HEK293T (cell line): ENCODE data around the gene KCNK18.

Experiments
- ARNT ChIP-seq: fragments of 450-650 bp; IDR thresholded peaks from 2 replicates; pipeline ENCODE4 v1.6.1; 2017; ENCODE audit warnings: mild to moderate bottlenecking
- CTBP1 ChIP-seq: fragments of 450-650 bp; IDR thresholded peaks from 2 replicates; pipeline ENCODE4 v1.6.1; 2016; ENCODE audit warnings: borderline replicate concordance
- ELF4 ChIP-seq: fragments of 450-650 bp; IDR thresholded peaks from 2 replicates; pipeline ENCODE4 v1.6.1; 2017; ENCODE audit warnings: antibody characterized with exemption
- FOXM1 ChIP-seq: fragments of 450-650 bp; IDR thresholded peaks from 2 replicates; pipeline ENCODE4 v1.6.1; 2017; ENCODE audit warnings: mild to moderate bottlenecking, borderline replicate concordance
- HDGF ChIP-seq: fragments of 450-650 bp; IDR thresholded peaks from 2 replicates; pipeline ENCODE4 v1.6.1; 2017; ENCODE audit warnings: antibody characterized with exemption, borderline replicate concordance
- TF ChIP-seq, protein P1 (sequence below): fragments of 450-650 bp; IDR thresholded peaks from 2 replicates; pipeline ENCODE4 v1.6.1; 2016

DNA sequence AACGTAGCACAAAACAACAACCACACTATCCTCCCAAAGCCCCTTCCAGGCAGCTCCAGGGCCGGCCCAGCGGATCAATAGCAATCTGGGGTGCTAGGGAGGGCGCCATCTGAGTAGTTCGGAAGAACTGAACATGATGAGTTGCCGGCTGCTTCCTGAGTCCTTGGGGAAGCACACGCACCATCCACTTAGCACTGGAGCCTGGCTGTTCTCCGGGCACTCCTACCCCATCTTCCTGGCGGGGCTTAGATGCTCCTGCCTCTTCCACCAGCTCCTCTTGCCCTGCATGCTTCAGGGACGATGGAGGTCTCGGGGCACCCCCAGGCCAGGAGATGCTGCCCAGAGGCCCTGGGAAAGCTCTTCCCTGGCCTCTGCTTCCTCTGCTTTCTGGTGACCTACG, at the start of gene KCNK18:
- no peak for TF ChIP-seq ELF4
- TF ChIP-seq FOXM1 = no peak
- no peak for TF ChIP-seq HDGF
- no peak for TF ChIP-seq ARNT
- no peak for TF ChIP-seq CTBP1
- TF ChIP-seq, protein P1, sequence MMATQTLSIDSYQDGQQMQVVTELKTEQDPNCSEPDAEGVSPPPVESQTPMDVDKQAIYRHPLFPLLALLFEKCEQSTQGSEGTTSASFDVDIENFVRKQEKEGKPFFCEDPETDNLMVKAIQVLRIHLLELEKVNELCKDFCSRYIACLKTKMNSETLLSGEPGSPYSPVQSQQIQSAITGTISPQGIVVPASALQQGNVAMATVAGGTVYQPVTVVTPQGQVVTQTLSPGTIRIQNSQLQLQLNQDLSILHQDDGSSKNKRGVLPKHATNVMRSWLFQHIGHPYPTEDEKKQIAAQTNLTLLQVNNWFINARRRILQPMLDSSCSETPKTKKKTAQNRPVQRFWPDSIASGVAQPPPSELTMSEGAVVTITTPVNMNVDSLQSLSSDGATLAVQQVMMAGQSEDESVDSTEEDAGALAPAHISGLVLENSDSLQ = no peak
